Measurements from ENCODE around the gene GRAP2. TPM values are rescaled to one million over a fixed set of nuclear protein-coding genes. Genes with fewer than 3 reads are reported as not detected.

Gene GRAP2
- polyA plus RNA-seq, 1 donor (not counting 4 experiments of a cell fraction or from before 2014, with no cell fraction given) = not detected

- Histone ChIP-seq H3K9me1 (ENCODE audit: control insufficient read depth, extremely low read depth, insufficient read depth, low read length) (no peaks in the 10 kb centered on the region), H3K27me3 (ENCODE audit: control insufficient read depth, extremely low read depth, insufficient read depth, low read length) (peaks cover 3% of the 10 kb centered on the region), H4K20me1 (ENCODE audit: control insufficient read depth, extremely low read depth, insufficient read depth, low read length) (no peaks in the 10 kb centered on the region), H3K4me1 (ENCODE audit: control insufficient read depth, extremely low read depth, insufficient read depth, low read length) (no peaks in the 10 kb centered on the region), H3K4me2 (ENCODE audit: control insufficient read depth, extremely low read depth, insufficient read depth, low read depth, low read length) (no peak overlapping the region), H3K36me3 (ENCODE audit: control insufficient read depth in 2 of 2, extremely low read depth in 1 of 2, insufficient read depth in 2 of 2, low read length in 2 of 2) (no peaks in the 10 kb centered on the region), H3K9me3 (ENCODE audit: control insufficient read depth, low read depth, low read length) (no peaks in the 10 kb centered on the region), H3K79me2 (ENCODE audit: control insufficient read depth, insufficient read depth, low read length) (no peaks in the 10 kb centered on the region), H3K4me3 (ENCODE audit: control insufficient read depth in 2 of 3, extremely low read depth in 1 of 3, insufficient read depth in 2 of 3, low read depth in 1 of 3, low read length in 3 of 3) (no peak overlapping the region), H3K27ac (ENCODE audit: control insufficient read depth, insufficient read depth, low read length) (no peak overlapping the region), H2AFZ (ENCODE audit: control insufficient read depth, low read length) (no peak overlapping the region), H3K9ac (ENCODE audit: control insufficient read depth, extremely low read depth, insufficient read depth, low read length) (no peak overlapping the region)
- dilution Hi-C loops (cut with MboI; ENCODE audit: extremely low pct_ligation_motif_present, low sequenced_read_pairs) = no loop called here
- no peak for DNase-seq (ENCODE audit: low read depth, low spot score)
- TF ChIP-seq EZH2 (IDR thresholded peaks at IDR 0.05; ENCODE audit: low read length) (no peak), CTCF (optimal IDR thresholded peaks at IDR 0.05 in 1 of 3, IDR thresholded peaks at IDR 0.05 in 1 of 3, conservative IDR thresholded peaks at IDR 0.05 in 1 of 3; ENCODE audit: extremely low read depth in 1 of 3, insufficient read depth in 2 of 3, low read length in 3 of 3) (no peak)
- FAIRE-seq = no peak
Measured at GRCh38 chr22:39904862-39905261, 4.0 kb downstream of the GRAP2 start.

- no peak overlapping the region for H3K27ac ChIP-seq (ENCODE audit: control insufficient read depth, insufficient read depth, low read length)
- FAIRE-seq (no peak), DNase-seq (ENCODE audit: low read depth, low spot score) (no peak)
Measured at GRCh38 chr22:39905687-39906086, 4.8 kb downstream of the GRAP2 start.

More at GRCh38 chr22:39905687-39906086, 4.8 kb downstream of the GRAP2 start:
- no peak overlapping the region for H2AFZ ChIP-seq (ENCODE audit: control insufficient read depth, low read length)
- no peak overlapping the region for H3K4me3 ChIP-seq (ENCODE audit: control insufficient read depth in 2 of 3, extremely low read depth in 1 of 3, insufficient read depth in 2 of 3, low read depth in 1 of 3, low read length in 3 of 3)
- H4K20me1 ChIP-seq (ENCODE audit: control insufficient read depth, extremely low read depth, insufficient read depth, low read length) = no peaks in the 10 kb centered on the region
- no peak for TF ChIP-seq EZH2 (IDR thresholded peaks at IDR 0.05; ENCODE audit: low read length)
- TF ChIP-seq CTCF (optimal IDR thresholded peaks at IDR 0.05 in 1 of 3, IDR thresholded peaks at IDR 0.05 in 1 of 3, conservative IDR thresholded peaks at IDR 0.05 in 1 of 3; ENCODE audit: extremely low read depth in 1 of 3, insufficient read depth in 2 of 3, low read length in 3 of 3) = no peak
- no peaks in the 10 kb centered on the region for H3K9me3 ChIP-seq (ENCODE audit: control insufficient read depth, low read depth, low read length)
- dilution Hi-C loops (cut with MboI; ENCODE audit: extremely low pct_ligation_motif_present, low sequenced_read_pairs) = no loop called here
- no peak overlapping the region for H3K4me2 ChIP-seq (ENCODE audit: control insufficient read depth, extremely low read depth, insufficient read depth, low read depth, low read length)
- H3K4me1 ChIP-seq (ENCODE audit: control insufficient read depth, extremely low read depth, insufficient read depth, low read length) = no peaks in the 10 kb centered on the region
- no peaks in the 10 kb centered on the region for H3K36me3 ChIP-seq (ENCODE audit: control insufficient read depth in 2 of 2, extremely low read depth in 1 of 2, insufficient read depth in 2 of 2, low read length in 2 of 2)
- peaks cover 3% of the 10 kb centered on the region for H3K27me3 ChIP-seq (ENCODE audit: control insufficient read depth, extremely low read depth, insufficient read depth, low read length)
- no peaks in the 10 kb centered on the region for H3K9me1 ChIP-seq (ENCODE audit: control insufficient read depth, extremely low read depth, insufficient read depth, low read length)
- no peak overlapping the region for H3K9ac ChIP-seq (ENCODE audit: control insufficient read depth, extremely low read depth, insufficient read depth, low read length)
- no peaks in the 10 kb centered on the region for H3K79me2 ChIP-seq (ENCODE audit: control insufficient read depth, insufficient read depth, low read length)

Data from keratinocyte (primary cell).